HG03342 (cell line): ENCODE results near the gene GZMM.

Experiments used
- ATAC-seq: cut with Tn5 transposase; IDR thresholded peaks from one replicate; pipeline ENCODE4 v1.9.1; 2021; ENCODE audit warnings: mild to moderate bottlenecking, moderate library complexity; ENCODE audit not compliant: unreplicated experiment

The GZMM gene

DNA sequence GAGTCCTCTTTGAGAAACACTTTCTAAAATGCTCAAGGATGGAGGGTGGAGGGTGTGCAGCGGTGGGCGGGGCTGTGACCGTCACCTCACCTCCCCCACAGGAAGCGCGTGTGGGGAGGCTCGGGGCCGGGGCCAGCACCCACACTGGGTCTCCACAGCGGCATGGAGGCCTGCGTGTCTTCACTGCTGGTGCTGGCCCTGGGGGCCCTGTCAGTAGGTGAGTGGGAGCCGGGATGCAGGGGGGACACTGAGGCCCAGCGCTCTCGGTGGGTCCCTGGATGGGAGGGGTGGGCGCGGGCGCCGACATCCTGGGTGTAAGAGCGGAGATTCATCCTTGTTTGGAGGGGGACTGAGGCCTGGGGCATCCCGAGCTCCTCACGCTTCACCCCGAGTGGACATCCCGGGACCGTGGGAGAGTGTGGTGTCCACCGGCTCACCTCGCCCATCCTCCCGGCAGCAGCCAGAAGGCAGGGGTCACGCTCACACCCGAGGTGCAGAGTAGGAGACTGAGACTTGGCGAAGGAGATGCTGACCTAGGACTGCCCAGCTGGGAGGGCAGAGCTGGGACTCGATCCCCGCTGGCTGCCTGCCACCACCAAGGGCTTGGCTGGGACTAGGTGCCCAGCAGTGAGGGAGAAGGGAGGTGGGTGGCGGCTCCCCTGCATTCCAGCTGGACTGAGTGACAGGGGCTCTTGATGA, at the start of gene GZMM:
Gene GZMM (plus strand): TSS at position 144 of the 699 bp plus-strand sequence. CDS start 19 bp downstream, at position 163.
- ATAC-seq: no peak

DNA sequence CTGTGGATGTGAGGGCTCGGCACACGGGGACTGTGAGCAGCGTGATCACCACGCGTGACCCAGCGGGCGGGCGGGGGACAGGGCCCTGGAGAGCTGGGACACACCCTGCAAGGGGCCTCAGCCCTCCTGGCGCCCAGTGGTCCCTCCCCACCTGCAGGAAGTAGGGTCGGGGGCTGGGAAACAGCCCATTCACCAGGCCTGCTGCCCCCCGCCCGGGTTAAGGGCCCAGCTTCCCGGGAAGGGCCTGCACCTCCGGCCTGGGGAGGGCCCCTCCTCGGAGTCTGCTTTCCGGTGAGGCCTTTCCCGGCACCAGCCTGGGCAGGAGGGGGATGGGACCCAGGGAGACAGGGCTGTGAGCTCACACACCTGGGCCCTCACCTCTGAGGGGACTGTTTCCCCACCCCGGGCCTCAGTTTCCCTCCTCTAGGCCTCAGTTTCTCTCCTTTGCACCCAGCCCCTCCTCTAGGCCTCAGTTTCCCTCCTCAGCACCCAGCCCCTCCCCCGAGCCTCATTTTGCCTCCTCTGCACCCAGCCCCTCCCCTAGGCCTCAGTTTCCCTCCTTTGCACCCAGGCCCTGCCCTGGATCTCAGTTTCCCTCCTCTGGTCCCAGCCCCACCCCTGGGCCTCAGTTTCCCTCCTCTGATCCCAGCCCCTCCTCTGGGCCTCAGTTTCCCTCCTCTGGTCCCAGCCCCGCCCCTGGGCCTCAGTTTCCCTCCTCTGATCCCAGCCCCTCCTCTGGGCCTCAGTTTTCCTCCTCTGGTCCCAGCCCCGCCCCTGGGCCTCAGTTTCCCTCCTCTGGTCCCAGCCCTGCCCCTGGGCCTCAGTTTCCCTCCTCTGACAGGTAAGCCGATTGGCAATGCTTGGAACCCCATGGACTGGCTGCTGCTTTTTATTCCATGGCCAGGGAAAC, 49.4 kb upstream of the GZMM start:
- no peak for ATAC-seq

DNA sequence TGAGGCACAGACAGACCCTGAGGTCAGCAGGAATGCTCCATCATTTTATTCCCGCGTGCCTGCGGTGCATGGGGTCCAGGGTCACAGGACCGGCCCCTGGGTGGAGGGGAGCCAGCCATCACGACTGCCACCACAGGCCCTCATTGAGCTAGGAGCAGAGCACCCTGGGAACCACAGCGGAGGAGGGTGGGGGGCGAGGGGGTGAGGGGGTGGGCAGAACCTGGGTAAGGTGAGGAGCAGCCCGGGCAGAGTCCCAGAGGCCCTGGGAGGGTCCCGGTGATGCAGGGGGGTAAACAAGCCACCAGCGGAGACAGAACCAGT, 48.8 kb upstream of the GZMM start:
- ATAC-seq: no peak

DNA sequence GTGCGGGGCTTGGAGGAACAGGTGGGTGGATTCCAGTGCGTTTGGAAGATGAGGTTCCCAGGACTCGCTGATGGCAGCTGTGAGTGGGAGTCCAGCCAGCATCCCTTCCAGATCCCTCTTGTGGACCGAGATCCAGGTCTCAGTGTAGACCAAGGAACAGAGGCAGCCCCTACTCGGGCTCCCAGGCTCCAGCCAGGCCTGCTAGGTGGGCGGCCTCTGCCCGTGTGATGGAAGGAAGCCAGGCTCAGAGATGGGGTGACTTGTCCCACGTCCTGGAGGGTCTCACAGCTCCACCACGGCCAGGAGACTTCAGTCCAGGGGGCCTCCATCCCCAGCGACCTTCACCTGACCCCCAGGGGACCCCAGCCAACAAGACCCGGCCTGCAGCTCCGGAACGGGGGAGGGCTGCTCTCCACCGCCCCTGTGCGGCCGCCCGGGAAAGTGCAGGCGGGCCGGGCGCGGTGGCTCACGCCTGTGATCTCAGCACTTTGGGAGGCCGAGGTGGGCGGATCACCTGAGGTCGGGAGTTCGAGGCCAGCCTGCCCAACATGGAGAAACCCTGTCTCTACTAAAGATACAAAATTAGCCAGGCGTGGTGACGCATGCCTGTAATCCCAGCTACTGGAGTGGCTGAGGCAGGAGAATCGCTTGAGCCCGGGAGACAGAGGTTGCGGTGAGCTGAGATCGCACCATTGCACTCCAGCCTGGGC, 48.3 kb upstream of the GZMM start:
- no peak for ATAC-seq

DNA sequence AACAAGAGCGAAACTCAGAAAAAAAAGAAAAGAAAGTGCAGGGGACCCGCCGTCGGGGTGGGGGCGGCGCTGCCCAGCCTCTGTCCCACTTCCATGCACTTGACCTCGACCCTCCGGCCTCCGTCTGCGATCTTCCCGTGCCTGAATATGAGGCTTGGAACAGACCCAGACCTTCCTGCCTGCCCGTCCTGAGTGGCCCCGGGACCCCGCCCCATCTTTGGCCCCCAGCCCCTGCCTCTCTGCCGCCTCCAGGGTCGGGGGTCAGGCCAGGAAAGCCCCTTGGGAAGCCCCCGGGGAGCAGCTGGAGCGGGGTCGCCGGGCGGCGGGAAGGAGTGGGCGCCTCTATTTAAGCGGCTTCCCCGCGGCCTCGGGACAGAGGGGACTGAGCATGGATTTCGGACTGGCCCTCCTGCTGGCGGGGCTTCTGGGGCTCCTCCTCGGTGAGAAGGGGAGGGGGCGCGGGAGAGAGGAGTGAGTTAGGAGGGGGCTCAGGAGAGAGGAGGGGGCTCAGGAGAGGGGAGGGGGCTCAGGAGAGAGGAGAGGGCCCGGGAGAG, 47.7 kb upstream of the GZMM start, which contains the start of gene MADCAM1:
Gene MADCAM1 (plus strand): TSS at position 375 of the 554 bp plus-strand sequence. CDS start 14 bp downstream, at position 389.
- ATAC-seq: no peak

DNA sequence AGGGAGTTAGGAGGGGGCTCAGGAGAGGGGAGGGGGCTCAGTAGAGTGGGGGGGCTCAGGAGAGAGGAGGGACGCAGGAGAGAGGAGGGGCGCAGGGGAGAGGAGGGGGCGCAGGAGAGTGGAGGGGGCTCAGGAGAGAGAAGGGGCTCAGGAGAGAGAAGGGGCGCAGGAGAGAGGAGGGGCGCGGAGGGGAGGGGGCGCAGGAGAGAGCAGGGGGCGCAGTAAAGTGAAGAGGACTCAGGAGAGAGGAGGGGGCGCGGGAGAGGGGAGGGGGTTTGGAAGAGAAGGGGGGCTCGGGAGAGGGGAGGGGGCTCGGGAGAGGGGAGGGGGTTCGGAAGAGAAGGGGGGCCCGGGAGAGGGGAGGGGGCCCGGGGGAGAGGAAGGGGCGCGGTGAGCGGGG, 46.9 kb upstream of the GZMM start:
- ATAC-seq: no peak

DNA sequence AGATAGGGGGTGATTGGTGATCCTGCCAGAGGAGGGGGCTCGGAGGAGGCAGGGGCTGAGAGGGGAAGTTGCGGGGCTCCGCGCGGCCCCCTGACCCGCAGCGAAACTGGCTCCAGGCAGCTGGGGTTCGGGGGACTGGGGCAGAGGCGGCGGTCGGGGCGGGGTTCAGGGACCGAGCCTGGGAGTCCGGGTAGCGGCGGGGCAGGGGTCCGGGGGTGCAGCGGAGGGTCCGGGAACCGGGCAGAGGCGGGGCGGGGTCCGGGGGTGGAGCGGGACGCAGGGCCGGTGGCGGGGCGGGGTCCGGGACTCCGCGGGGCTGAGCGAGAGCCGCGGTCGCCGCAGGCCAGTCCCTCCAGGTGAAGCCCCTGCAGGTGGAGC, 46.4 kb upstream of the GZMM start:
- ATAC-seq: no peak

DNA sequence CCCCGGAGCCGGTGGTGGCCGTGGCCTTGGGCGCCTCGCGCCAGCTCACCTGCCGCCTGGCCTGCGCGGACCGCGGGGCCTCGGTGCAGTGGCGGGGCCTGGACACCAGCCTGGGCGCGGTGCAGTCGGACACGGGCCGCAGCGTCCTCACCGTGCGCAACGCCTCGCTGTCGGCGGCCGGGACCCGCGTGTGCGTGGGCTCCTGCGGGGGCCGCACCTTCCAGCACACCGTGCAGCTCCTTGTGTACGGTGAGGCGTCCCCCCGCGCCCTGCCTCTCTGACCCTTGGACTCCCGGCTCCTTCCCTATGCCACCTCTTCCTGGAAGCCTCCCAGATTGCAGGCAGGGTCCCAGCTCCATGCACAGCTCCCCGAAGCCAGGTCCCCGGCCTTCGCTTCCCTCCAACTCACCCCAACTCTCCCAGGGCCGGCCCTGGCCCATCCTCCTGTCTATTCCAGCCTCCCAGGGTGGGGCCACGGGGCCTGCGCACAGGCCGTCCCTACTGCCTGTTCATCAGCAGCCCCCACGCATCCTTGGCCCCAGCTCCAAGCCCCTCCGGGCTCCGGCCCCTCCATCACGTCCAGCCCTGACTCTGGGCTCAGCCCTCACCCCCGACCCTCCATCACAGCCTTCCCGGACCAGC, 45.9 kb upstream of the GZMM start:
- no peak for ATAC-seq

DNA sequence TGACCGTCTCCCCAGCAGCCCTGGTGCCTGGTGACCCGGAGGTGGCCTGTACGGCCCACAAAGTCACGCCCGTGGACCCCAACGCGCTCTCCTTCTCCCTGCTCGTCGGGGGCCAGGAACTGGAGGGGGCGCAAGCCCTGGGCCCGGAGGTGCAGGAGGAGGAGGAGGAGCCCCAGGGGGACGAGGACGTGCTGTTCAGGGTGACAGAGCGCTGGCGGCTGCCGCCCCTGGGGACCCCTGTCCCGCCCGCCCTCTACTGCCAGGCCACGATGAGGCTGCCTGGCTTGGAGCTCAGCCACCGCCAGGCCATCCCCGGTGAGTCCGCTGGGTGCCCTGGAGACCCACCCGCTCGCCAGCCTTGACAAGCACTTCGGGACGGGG, 45.4 kb upstream of the GZMM start:
- no peak for ATAC-seq

DNA sequence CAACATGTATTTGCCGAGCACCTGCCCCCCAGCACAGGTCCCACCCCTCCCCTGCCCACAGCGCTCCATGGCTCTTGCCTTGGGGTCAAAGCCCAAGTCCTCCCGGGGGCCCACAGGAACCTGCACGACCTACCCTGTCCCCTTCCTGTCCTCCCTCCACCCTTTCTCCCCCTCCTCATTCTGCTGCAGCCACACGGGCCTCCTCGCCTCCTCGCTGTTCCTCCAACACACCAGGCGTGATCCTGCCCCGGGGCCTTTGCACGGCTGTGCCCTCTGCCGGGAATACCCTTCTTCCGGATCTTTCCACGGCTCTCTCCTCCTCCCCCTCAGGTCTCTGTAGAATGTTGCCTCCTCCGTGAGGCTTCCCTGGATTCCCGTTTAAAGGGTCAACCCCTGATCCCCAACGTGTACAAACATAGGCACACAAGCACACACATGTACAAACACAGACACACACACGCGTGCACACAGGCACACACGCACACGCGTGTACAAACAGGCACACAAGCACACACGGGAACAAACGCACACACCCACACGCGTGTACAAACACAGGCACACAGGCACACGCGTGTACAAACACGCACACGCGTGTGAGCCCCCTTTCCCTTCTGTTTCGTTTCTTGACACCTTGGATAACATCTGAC, 44.8 kb upstream of the GZMM start:
- ATAC-seq: no peak

DNA sequence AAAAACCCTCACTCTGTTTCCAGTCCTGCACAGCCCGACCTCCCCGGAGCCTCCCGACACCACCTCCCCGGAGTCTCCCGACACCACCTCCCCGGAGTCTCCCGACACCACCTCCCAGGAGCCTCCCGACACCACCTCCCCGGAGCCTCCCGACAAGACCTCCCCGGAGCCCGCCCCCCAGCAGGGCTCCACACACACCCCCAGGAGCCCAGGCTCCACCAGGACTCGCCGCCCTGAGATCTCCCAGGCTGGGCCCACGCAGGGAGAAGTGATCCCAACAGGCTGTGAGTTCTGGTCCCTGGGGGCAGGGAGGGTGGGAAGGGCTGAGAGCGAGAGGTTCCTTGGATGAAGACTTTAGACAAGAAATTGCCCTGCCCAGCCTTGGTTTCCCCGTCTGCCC, 42.2 kb upstream of the GZMM start:
- no peak for ATAC-seq

DNA sequence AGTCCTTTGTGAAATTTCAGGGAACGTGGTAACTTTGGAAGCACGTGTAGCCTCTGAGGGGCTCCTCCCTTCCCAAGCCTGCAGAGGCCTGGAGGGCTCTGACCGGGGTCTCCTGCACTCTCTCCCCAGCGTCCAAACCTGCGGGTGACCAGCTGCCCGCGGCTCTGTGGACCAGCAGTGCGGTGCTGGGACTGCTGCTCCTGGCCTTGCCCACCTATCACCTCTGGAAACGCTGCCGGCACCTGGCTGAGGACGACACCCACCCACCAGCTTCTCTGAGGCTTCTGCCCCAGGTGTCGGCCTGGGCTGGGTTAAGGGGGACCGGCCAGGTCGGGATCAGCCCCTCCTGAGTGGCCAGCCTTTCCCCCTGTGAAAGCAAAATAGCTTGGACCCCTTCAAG, 39.2 kb upstream of the GZMM start:
- no peak for ATAC-seq

DNA sequence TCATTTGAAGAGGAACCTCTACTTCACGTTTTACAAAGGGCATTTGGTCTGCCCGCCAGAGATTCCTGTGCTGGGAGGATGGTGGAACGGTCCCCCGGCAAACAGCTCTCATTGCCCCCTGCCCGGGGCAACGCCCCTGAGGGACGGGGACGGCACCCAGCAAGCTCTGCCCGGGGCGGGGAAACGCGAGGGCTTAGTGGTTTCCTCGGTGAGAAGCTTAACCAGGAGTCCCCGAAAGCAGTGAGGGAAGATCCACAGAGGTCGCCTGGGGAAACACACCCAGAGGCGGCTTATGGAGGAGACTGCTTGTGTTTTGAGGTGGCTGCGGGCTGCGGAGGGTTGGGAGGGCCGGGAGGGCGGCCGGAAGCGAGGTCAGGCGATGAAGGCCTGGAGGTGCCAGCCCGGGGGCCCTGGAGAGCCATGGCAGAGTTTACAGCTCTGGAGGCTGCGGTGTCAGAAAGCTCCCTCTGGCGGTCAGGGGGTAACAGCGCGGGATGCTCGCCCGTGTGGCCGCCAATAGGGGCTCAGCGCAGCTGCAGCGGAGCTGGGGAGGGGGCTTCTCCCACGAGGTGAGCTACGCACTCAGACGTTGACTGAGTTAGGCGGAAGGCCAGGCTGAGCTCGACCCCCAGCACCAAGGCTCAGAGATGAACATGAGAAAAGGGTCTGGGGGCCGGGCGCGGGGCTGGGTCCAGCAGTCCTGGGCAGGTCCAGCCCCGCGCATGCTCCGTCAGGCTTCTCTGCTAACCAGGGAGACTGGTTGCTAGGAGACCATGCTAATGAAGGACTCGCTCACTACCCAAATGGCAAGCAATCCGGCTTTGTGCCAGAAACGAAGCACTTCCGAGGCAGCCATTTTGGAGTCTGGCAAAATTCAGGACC, 37.2 kb upstream of the GZMM start:
- ATAC-seq: peak; percentile 52

DNA sequence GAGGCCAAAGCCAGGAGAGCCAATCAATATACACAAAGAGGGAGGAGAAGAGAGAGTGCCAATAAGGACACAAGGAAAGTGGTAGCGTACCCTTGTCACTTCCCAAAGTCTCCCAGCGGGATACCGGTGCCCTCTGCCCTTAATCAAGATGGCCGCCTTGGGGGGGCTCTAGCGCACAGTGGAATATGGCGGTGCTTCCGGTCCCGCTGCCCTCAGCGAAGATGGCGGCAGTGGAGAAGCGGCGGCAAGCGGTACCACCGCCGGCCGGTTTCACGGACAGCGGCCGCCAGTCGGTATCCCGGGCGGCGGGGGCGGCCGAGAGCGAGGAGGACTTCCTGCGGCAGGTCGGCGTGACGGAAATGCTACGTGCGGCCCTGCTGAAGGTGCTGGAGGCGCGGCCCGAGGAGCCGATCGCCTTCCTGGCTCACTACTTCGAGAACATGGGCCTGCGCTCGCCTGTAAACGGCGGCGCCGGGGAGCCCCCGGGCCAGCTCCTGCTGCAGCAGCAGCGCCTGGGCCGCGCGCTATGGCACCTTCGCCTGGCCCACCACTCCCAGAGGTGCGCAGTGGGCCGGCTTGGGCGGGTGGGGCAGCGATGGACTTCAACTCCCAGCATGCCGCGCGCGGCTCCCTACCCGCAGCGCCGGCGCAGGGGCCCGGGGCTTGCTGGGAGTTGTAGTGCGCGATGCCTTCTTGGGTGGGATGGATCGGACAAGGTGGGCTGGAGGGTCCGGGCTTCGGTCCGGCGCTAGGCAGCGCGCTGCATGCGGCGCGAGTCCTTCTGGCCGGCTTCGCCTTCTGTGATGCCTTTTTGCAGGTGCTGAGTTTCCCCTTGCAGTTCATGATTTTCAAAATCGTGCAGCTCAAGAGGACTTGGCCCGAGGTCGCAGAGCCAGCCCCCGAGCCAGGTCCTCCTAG, 36.3 kb upstream of the GZMM start, which contains the start of gene TPGS1:
Gene TPGS1 (plus strand): TSS at position 212 of the 918 bp plus-strand sequence. CDS start 10 bp downstream, at position 222.
- peak; percentile 53 for ATAC-seq

DNA sequence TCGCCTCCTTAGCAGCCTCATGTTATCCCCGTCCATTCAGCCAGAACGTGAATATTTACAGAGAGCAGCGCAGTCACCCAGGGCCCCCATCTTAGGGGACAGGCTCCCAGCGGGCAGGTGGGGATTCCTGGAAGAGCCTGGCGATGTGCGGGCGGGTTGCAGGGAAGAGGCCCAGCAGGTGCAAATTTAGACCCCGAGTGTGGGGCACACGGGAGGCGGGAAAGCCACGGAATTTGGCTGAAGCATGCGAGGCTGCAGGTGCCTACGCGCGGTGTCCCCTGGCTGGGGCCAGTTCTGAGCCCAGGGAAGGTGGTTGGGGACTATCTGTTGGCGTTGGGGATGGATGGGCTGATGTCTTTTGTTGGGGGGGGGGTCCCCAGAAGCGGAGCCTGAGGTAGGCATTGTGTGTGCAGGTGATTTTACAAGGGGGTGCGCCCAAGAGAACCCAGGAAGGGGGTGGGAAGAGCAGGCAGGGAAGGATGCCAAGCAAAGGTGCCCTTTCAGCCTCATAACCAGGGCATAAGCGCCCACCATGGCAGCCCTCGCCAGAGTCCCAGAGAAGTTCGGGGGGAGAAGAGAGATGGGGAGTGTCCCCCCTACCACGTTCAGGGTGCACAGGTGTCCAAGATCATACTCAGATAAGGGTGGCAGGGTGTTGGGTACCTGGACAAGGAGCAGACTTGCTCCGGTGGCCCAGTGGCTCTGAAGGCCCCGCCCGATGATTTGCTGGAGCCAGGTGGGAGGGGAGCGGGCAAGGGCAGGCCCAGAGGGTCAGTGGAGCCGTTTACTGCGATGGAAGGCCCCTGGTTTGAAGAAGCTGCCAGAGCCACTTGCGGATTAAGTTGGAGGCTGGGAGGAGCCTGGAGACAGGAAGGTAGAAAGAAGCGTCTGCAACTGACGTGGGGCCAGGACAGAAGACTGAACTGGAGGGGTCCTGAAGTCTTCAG, 35.4 kb upstream of the GZMM start:
- ATAC-seq: no peak

DNA sequence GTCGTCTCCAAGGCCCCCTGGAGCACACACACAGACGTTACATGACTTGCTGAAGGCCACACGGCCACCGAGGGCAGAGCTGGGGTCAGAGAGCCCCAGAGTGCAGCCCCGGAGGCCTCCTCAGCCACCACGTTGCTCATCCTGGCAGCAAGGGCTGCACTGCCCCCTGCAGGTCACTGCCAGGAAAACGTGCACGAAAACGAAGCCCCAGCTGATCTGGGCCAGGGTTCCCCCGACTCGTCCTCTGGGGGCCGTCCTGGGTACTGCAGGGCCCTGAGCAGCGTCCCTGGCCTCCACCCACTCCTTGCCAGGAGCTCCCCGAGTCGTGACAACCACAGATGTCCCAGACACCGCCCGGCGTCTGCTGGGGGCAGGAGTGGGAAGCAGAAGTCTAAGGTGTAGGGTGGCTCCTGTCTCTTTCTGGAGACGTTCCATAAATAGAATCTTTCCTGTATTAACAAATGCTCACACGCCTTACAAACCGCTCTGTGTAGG, 33.2 kb upstream of the GZMM start:
- ATAC-seq: peak; percentile 35
